Spleen (tissue), 11 donors: ENCODE results near the gene FUT4. TPM values are rescaled to one million over a fixed set of nuclear protein-coding genes. Genes with fewer than 3 reads are reported as not detected.

ENCODE experiments used
- DNase-seq: peaks from one replicate; pipeline ENCODE4 v3.0.0-alpha.2; 2020
- H3K27ac ChIP-seq, 8 donors: fragments of 200-600 bp; sonication (generic) in 7 of 8; 1 replicate in 4 of 8; 2 replicates in 4 of 8; pipeline versions ENCODE4 v1.5.0 to v1.8.0; 2016 to 2021; ENCODE audit warnings: inconsistent platforms in 4 of 8, mild to moderate bottlenecking in 4 of 8, moderate library complexity in 1 of 8
- H3K27me3 ChIP-seq, 7 donors: fragments of 200-600 bp; sonication (generic) in 6 of 7; replicated peaks in 1 of 7; 1 replicate in 4 of 7; 2 replicates in 3 of 7; pipeline versions ENCODE4 v1.5.0 to v1.8.0; 2016 to 2021; ENCODE audit warnings: inconsistent platforms in 3 of 7, mild to moderate bottlenecking in 1 of 7
- H3K36me3 ChIP-seq, 6 donors: fragments of 200-600 bp; sonication (generic) in 5 of 6; 1 replicate in 4 of 6; 2 replicates in 2 of 6; pipeline versions ENCODE4 v1.5.0 to v1.8.0; 2016 to 2021; ENCODE audit warnings: inconsistent platforms in 2 of 6
- H3K4me1 ChIP-seq, 6 donors: fragments of 200-600 bp; sonication (generic) in 5 of 6; 1 replicate in 3 of 6; 2 replicates in 3 of 6; pipeline versions ENCODE4 v1.5.0 to v1.8.0; 2016 to 2021; ENCODE audit warnings: inconsistent platforms in 3 of 6
- H3K4me3 ChIP-seq, 8 donors: fragments of 200-600 bp; sonication (generic) in 7 of 8; 1 replicate in 4 of 8; 2 replicates in 4 of 8; pipeline versions ENCODE4 v1.5.0 to v1.8.0; 2016 to 2021; ENCODE audit warnings: inconsistent platforms in 4 of 8, mild to moderate bottlenecking in 4 of 8, moderate library complexity in 2 of 8
- H3K9me3 ChIP-seq, 8 donors: fragments of 200-600 bp; sonication (generic) in 7 of 8; 1 replicate in 4 of 8; 2 replicates in 4 of 8; pipeline versions ENCODE4 v1.5.0 to v1.8.0; 2016 to 2021; ENCODE audit warnings: inconsistent platforms in 4 of 8
- CTCF ChIP-seq, 11 experiments: fragments of 200-600 bp in 7 of 11; fragments of 450-650 bp in 4 of 11; sonication (generic) in 4 of 11; IDR thresholded peaks in 8 of 11; conservative IDR thresholded peaks in 3 of 11; 1 replicate in 7 of 11; 2 replicates in 4 of 11; pipeline versions ENCODE4 v1.4.0 to v1.8.0; 2016 to 2021; ENCODE audit warnings: antibody characterized with exemption in 11 of 11, inconsistent platforms in 4 of 11, mild to moderate bottlenecking in 1 of 11
- POLR2A ChIP-seq, 3 donors: fragments of 450-650 bp; IDR thresholded peaks; one replicate each; pipeline ENCODE4 v1.5.1; 2017; ENCODE audit warnings: antibody characterized with exemption in 3 of 3, mild to moderate bottlenecking in 1 of 3
- POLR2AphosphoS5 ChIP-seq, 3 donors: sonication (generic); formaldehyde crosslinking; IDR thresholded peaks; one replicate each; pipeline ENCODE4 v1.5.1; 2017; ENCODE audit warnings: antibody characterized with exemption in 3 of 3
- WGBS, 5 donors: extraction: QIAGEN DNeasy Blood & Tissue Kit in 3 of 5; methylation state at CpG; one replicate each; pipeline versions ENCODE4 v1.1.5 to v1.1.7; 2013 to 2018; 5-methylcytosine and 5-hydroxymethylcytosine counted together
- intact Hi-C: fragments of 100-400 bp; cut with DNase I; formaldehyde crosslinking; loops from one replicate; pipeline ENCODE4 v1.15.0; 2023; ENCODE audit warnings: low total_unique reads
- polyA plus RNA-seq, 3 donors: library from polyadenylated mRNA; stranded (reverse); fragments of 200-250 nt; gene quantifications; one replicate each; pipeline ENCODE4 v1.2.1, GENCODE V29; 2013
- total RNA-seq, 7 donors: library from RNA; depleted of rRNA in 3 of 7; stranded (reverse); fragments of >200 nt in 3 of 7; fragmentation: NEBNext Ultra II Directional in 4 of 7; extraction: Animal tissue kit (Norgen Biotek cat#: 25700) in 4 of 7; gene quantifications; one replicate each; pipeline versions ENCODE4 v1.1.0 to v1.2.1, GENCODE V29; 2016 to 2021
- donor health status: healthy with polysubstance abuse.
- donor health status: DM: no; HTN: no; CAD: no; lungs with moderate emphysema.
- donor health status: DM: no; HTN: no; CAD: no.
- donor health status: Bipolar disorder and iron deficiency.
- donor health status: healthy.
- donor health status: DM: no; HTN: no; CAD: no.
- donor health status: DM: yes; HTN: yes; CAD: no.

Gene FUT4
- total and polyA plus RNA-seq, 10 donors = 1.6 to 12.8 (median 9.8) TPM

- Histone ChIP-seq H3K4me3 (no peak overlapping the region), H3K27ac (no peak overlapping the region), H3K27me3 (no peaks in the 10 kb centered on the region), H3K4me1 (peaks cover 0 to 12% (median 4%) of the 10 kb centered on the region in 6 donors), H3K9me3 (no peaks in the 10 kb centered on the region), H3K36me3 (no peaks in the 10 kb centered on the region)
- DNase-seq = peak; percentile 76
- TF ChIP-seq POLR2AphosphoS5 (IDR thresholded peaks at IDR 0.05) = no peak
- no peak for TF ChIP-seq POLR2A (IDR thresholded peaks at IDR 0.05)
- no peak for TF ChIP-seq CTCF (IDR thresholded peaks at IDR 0.05 in 8 of 11, conservative IDR thresholded peaks at IDR 0.05 in 3 of 11)
- intact Hi-C loops = no loop called here
- WGBS, 5 donors = 41 to 63% (median 43%) methylated on average over 5 of the region's 5 CpGs
Observed at GRCh38 chr11:94525546-94526324, 18.0 kb upstream of the FUT4 start.

DNA sequence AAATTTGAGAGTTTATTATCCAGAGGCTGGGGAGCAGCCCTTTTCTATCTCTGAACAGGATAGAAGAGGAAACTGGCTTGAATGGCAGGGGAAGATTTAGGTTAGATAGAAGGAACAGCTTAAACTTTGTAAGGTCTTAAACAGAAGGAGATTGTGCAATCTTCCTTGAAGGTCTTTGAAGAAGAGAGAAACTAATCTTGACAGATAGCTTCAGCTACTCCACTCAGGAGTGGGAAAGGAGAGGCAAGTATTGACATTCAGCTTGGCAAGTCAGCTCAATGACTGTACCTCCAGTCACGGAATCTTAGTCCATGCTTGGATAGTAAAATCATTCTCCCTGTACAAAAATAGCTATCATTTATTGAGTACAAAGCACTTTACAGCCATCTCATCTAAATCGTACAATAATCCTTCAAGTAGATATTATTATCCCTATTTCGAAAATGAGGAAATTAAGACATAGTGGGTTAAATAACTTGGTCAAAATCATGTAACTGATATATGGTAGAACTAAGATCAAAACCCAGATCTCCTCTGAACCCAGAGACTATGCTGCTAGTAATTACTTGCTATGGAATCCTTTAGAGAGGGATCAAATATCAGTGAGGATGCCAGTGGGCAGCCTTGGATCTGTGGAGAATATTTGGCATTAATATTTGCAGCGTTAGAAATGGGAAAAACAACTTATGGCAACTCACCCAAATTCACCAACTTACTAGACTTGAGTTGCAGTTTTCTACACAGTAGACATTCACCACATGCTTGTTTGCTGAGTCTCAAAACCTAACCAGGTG is 16.9 kb upstream of the FUT4 start:
- Histone ChIP-seq H3K27me3 (no peaks in the 10 kb centered on the region), H3K27ac (no peak overlapping the region), H3K4me3 (no peak overlapping the region), H3K9me3 (no peaks in the 10 kb centered on the region), H3K4me1 (peaks cover 0 to 12% (median 4%) of the 10 kb centered on the region in 6 donors), H3K36me3 (no peaks in the 10 kb centered on the region)
- no peak for DNase-seq
- intact Hi-C loops = no loop called here
- 63 to 78% (median 73%) methylated on average over 4 of the region's 4 CpGs for WGBS, 5 donors
- TF ChIP-seq POLR2AphosphoS5 (IDR thresholded peaks at IDR 0.05) (no peak), POLR2A (IDR thresholded peaks at IDR 0.05) (no peak), CTCF (IDR thresholded peaks at IDR 0.05 in 8 of 11, conservative IDR thresholded peaks at IDR 0.05 in 3 of 11) (no peak)

- Histone ChIP-seq H3K4me1 (peaks cover 0 to 12% (median 6%) of the 10 kb centered on the region in 6 donors), H3K27me3 (no peaks in the 10 kb centered on the region), H3K4me3 (no peak overlapping the region), H3K27ac (no peak overlapping the region), H3K36me3 (no peaks in the 10 kb centered on the region), H3K9me3 (no peaks in the 10 kb centered on the region)
- TF ChIP-seq POLR2A (IDR thresholded peaks at IDR 0.05) (no peak), CTCF (IDR thresholded peaks at IDR 0.05 in 8 of 11, conservative IDR thresholded peaks at IDR 0.05 in 3 of 11) (no peak), POLR2AphosphoS5 (IDR thresholded peaks at IDR 0.05) (no peak)
- intact Hi-C loops = no loop called here
- no peak for DNase-seq
Observed at GRCh38 chr11:94528551-94528950, 15.2 kb upstream of the FUT4 start.

DNA sequence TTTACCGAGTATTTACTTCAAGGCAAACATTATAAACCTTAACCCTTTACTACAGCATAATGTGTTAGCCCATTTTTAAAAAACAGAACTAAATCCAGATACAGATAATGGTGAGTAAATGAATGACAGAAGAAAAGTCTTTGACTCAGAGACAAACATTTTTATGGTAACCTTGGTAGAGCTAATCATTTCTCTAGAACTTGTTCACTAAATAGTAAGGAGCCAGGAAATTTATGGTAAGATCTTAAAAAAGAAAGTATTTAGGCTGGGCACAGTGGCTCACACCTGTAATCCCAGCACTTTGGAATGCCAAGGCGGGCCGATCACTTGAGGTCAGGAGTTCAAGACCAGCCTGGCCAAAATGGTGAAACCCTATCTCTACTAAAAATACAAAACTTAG is 11.5 kb upstream of the FUT4 start:
- Histone ChIP-seq H3K9me3 (no peaks in the 10 kb centered on the region), H3K27ac (no peak overlapping the region), H3K36me3 (no peaks in the 10 kb centered on the region), H3K27me3 (no peaks in the 10 kb centered on the region), H3K4me3 (no peak overlapping the region), H3K4me1 (peaks cover 0 to 13% (median 10%) of the 10 kb centered on the region in 6 donors)
- intact Hi-C loops = no loop called here
- TF ChIP-seq POLR2A (IDR thresholded peaks at IDR 0.05) = no peak
- TF ChIP-seq POLR2AphosphoS5 (IDR thresholded peaks at IDR 0.05) = no peak
- no peak for TF ChIP-seq CTCF (IDR thresholded peaks at IDR 0.05 in 8 of 11, conservative IDR thresholded peaks at IDR 0.05 in 3 of 11)
- WGBS, 5 donors = 91 to 100% (median 94%) methylated on average over 3 of the region's 3 CpGs
- DNase-seq = no peak
